ENCODE results near the gene TBC1D16. TPM values are rescaled to one million over a fixed set of nuclear protein-coding genes. Genes with fewer than 3 reads are reported as not detected.

Gene TBC1D16
- total and polyA plus RNA-seq, 11 donors, result 5.3 to 22.1 (median 17.4) TPM

DNA sequence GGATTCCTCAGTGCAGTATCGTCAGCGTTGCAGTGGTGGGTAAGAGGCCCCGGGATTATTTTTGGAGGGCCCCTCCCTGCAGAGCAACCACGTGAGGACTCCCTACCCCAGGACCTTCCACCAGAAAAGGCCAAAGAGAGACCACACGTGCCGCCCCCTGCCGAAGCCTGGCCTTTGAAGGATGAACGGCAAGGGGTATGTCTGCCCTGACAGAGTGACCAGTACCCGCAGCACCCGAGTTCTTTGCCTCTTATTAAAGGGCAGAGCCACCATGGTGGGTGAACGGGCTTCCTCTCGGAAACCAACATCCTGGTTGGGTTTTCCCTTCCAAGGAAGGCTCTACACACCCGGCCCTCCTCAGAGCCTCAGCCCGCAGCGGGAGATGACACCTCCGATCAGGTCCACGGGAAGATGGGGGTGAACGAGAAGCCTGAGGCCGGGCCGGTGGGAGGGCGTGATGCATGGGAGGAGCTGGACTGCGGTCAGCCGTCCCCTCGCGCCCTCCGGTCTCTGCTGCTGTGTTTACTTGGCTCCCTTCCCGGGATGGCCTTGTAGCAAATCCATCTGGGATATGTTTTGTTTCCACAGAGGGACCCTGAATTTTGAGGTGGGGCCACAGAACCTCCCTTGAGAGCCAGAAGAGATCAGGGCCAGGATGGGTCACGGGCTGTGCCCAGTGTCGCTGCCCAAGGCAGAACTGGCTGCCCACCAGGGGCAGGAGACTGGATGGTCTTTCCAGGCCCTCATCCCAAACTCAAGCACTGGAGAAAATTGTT lies 49.1 kb downstream of the TBC1D16 start:
- Histone ChIP-seq H3K27ac (no peak overlapping the region), H3K4me1 (peaks cover 0 to 29% (median 13%) of the 10 kb centered on the region in 12 donors), H3K4me3 (no peak overlapping the region), H3K27me3 (no peaks in the 10 kb centered on the region), H3K9me3 (no peaks in the 10 kb centered on the region), H3K36me3 (no peaks in the 10 kb centered on the region)
- peak in 2 of 5 donors; percentile 39 to 65 for DNase-seq
- TF ChIP-seq, protein P1, sequence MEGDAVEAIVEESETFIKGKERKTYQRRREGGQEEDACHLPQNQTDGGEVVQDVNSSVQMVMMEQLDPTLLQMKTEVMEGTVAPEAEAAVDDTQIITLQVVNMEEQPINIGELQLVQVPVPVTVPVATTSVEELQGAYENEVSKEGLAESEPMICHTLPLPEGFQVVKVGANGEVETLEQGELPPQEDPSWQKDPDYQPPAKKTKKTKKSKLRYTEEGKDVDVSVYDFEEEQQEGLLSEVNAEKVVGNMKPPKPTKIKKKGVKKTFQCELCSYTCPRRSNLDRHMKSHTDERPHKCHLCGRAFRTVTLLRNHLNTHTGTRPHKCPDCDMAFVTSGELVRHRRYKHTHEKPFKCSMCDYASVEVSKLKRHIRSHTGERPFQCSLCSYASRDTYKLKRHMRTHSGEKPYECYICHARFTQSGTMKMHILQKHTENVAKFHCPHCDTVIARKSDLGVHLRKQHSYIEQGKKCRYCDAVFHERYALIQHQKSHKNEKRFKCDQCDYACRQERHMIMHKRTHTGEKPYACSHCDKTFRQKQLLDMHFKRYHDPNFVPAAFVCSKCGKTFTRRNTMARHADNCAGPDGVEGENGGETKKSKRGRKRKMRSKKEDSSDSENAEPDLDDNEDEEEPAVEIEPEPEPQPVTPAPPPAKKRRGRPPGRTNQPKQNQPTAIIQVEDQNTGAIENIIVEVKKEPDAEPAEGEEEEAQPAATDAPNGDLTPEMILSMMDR (IDR thresholded peaks at IDR 0.05), result no peak
- no peak for TF ChIP-seq POLR2A (IDR thresholded peaks at IDR 0.05)
- no peak for ATAC-seq
- WGBS, 4 donors, result 56 to 66% (median 61%) methylated on average over 23 to 29 of the region's 29 CpGs
- intact Hi-C loops (cut with DNase I), result loop anchor here in 2 of 10 donors (5.0 to 10.0 kb wide), 3 partner anchors 132 to 244 kb away; no protein-coding TSS in a partner anchor

GRCh38 chr17:79985943-79986391 lies 49.7 kb downstream of the TBC1D16 start:
- H3K27ac ChIP-seq, result no peak overlapping the region
- no peak for TF ChIP-seq POLR2A (IDR thresholded peaks at IDR 0.05)
- TF ChIP-seq, protein P1 (IDR thresholded peaks at IDR 0.05), result no peak
- H3K36me3 ChIP-seq, result no peaks in the 10 kb centered on the region
- DNase-seq (peak in 1 of 5 donors; percentile 19), ATAC-seq (no peak)
- H3K4me3 ChIP-seq, result no peak overlapping the region
- H3K9me3 ChIP-seq, result no peaks in the 10 kb centered on the region
- WGBS, 4 donors, result 91 to 94% (median 94%) methylated on average over 15 of the region's 15 CpGs
- intact Hi-C loops (cut with DNase I), result loop anchor here in 2 of 10 donors (5.0 to 10.0 kb wide), 3 partner anchors 131 to 244 kb away; no protein-coding TSS in a partner anchor
- H3K27me3 ChIP-seq, result no peaks in the 10 kb centered on the region
- peaks cover 0 to 23% (median 9%) of the 10 kb centered on the region in 12 donors for H3K4me1 ChIP-seq

DNA sequence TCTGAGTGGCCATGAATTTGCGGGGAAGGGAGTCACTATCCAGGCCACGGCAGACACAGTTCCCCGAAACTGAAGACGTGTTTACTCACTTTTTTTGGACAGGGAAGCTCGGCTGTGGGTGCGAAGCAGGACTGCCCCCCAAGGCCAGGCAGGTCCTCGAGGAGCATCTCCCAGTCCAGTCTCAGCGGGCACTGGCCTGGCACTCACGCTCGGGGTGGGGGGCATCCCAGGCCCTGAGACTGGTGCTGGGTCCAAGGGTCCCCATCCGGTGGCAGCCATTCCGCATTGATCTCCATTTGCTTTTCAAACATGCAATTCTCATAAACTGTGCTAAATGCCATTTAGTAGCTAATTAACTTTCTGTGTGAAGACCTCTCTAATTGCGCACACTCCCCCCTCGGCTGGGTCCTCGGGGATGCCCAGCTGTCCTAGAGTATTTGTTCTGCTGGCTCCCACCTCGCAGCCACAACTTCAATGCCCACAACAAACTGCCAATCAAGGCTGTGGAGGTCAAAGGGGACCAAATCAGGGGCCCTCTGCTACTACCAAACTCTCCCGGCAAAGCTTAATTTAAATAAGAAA lies 50.2 kb downstream of the TBC1D16 start:
- Histone ChIP-seq H3K36me3 (no peaks in the 10 kb centered on the region), H3K27me3 (no peaks in the 10 kb centered on the region), H3K9me3 (no peaks in the 10 kb centered on the region), H3K4me3 (no peak overlapping the region), H3K4me1 (peaks cover 0 to 22% (median 8%) of the 10 kb centered on the region in 12 donors), H3K27ac (no peak overlapping the region)
- ATAC-seq (no peak), DNase-seq (no peak)
- WGBS, 4 donors, result 93 to 98% (median 96%) methylated on average over 16 to 17 of the region's 17 CpGs
- intact Hi-C loops (cut with DNase I), result loop anchor here in 2 of 10 donors (5.0 to 10.0 kb wide), 3 partner anchors 131 to 243 kb away; no protein-coding TSS in a partner anchor
- TF ChIP-seq POLR2A (IDR thresholded peaks at IDR 0.05), result no peak
- TF ChIP-seq, protein P1 (IDR thresholded peaks at IDR 0.05), result no peak

DNA sequence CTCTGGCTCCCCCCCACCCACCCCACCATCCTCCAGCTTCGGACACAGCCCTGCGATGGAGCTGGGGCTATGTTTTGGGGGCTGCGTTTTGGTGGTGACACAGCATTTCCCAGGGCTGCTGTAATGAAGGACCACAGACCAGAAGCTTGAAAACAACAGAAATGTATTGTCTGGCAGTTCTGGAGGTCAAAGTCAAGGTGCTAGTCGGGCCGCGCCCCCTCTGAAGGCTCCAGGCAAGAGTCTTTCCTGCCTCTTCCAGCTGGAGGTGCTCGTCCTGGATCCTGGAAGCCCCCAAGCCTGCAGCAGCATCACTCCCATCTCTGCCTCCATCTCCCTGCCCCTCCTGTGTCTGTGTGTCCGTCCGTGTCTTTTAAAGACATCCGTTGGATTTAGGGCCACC lies 50.8 kb downstream of the TBC1D16 start:
- intact Hi-C loops (cut with DNase I), result loop anchor here in 3 of 10 donors (5.0 to 10.0 kb wide), 4 partner anchors 130 to 243 kb away; no protein-coding TSS in a partner anchor
- H3K4me1 ChIP-seq, result peaks cover 0 to 22% (median 8%) of the 10 kb centered on the region in 12 donors
- 80 to 87% (median 84%) methylated on average over 10 of the region's 10 CpGs for WGBS, 4 donors
- ATAC-seq (no peak), DNase-seq (no peak)
- H3K27me3 ChIP-seq, result no peaks in the 10 kb centered on the region
- no peak overlapping the region for H3K4me3 ChIP-seq
- H3K9me3 ChIP-seq, result no peaks in the 10 kb centered on the region
- no peaks in the 10 kb centered on the region for H3K36me3 ChIP-seq
- TF ChIP-seq, protein P1 (IDR thresholded peaks at IDR 0.05), result no peak
- no peak for TF ChIP-seq POLR2A (IDR thresholded peaks at IDR 0.05)
- H3K27ac ChIP-seq, result no peak overlapping the region
